Measurements from ENCODE around the gene LPAR4.
"Not testable (repeated sequence)": the region's sequence is repeated elsewhere in the genome, so short reads cannot be mapped to it uniquely, and the experiment has no call there.

The LPAR4 gene

GRCh38 chrX:78753571-78753970, 6.1 kb downstream of the LPAR4 start:
- Histone ChIP-seq H3K9ac (ENCODE audit: low read depth in 1 of 2, low read length in 2 of 2) (no peak overlapping the region), H3K27ac (ENCODE audit: low read depth in 2 of 2, low read length in 2 of 2) (peak overlapping the region in 1 of 2 donors; percentile 70), H3K9me3 (ENCODE audit: control insufficient read depth in 2 of 2, low read length in 2 of 2) (no peaks in the 10 kb centered on the region), H3K36me3 (ENCODE audit: control insufficient read depth in 2 of 2, insufficient read depth in 2 of 2, low read length in 2 of 2) (no peaks in the 10 kb centered on the region), H3K4me1 (ENCODE audit: control insufficient read depth in 2 of 2, insufficient read depth in 2 of 2, low read length in 2 of 2) (peaks cover 0 to 10% of the 10 kb centered on the region in 2 donors), H3K27me3 (ENCODE audit: control insufficient read depth in 2 of 2, insufficient read depth in 2 of 2, low read length in 2 of 2) (peaks cover 0 to 3% of the 10 kb centered on the region in 2 donors), H3K4me3 (ENCODE audit: low read length in 2 of 2) (no peak overlapping the region)

GRCh38 chrX:78754917-78755316, 7.4 kb downstream of the LPAR4 start:
- peaks cover 0 to 10% of the 10 kb centered on the region in 2 donors for H3K4me1 ChIP-seq (ENCODE audit: control insufficient read depth in 2 of 2, insufficient read depth in 2 of 2, low read length in 2 of 2)
- no peaks in the 10 kb centered on the region for H3K36me3 ChIP-seq (ENCODE audit: control insufficient read depth in 2 of 2, insufficient read depth in 2 of 2, low read length in 2 of 2)
- no peak overlapping the region for H3K4me3 ChIP-seq (ENCODE audit: low read length in 2 of 2)
- H3K27ac ChIP-seq (ENCODE audit: low read depth in 2 of 2, low read length in 2 of 2), result no peak overlapping the region
- no peaks in the 10 kb centered on the region for H3K27me3 ChIP-seq (ENCODE audit: control insufficient read depth in 2 of 2, insufficient read depth in 2 of 2, low read length in 2 of 2)
- no peak overlapping the region for H3K9ac ChIP-seq (ENCODE audit: low read depth in 1 of 2, low read length in 2 of 2)
- no peaks in the 10 kb centered on the region for H3K9me3 ChIP-seq (ENCODE audit: control insufficient read depth in 2 of 2, low read length in 2 of 2)

- Histone ChIP-seq H3K36me3 (ENCODE audit: control insufficient read depth in 2 of 2, insufficient read depth in 2 of 2, low read length in 2 of 2) (no peaks in the 10 kb centered on the region), H3K4me3 (ENCODE audit: low read length in 2 of 2) (no peak overlapping the region), H3K9me3 (ENCODE audit: control insufficient read depth in 2 of 2, low read length in 2 of 2) (no peaks in the 10 kb centered on the region), H3K27ac (ENCODE audit: low read depth in 2 of 2, low read length in 2 of 2) (no peak overlapping the region), H3K27me3 (ENCODE audit: control insufficient read depth in 2 of 2, insufficient read depth in 2 of 2, low read length in 2 of 2) (no peaks in the 10 kb centered on the region), H3K4me1 (ENCODE audit: control insufficient read depth in 2 of 2, insufficient read depth in 2 of 2, low read length in 2 of 2) (peaks cover 0 to 5% of the 10 kb centered on the region in 2 donors), H3K9ac (ENCODE audit: low read depth in 1 of 2, low read length in 2 of 2) (no peak overlapping the region)
Observed at GRCh38 chrX:78759081-78759480, 11.6 kb downstream of the LPAR4 start.

- Histone ChIP-seq H3K4me1 (ENCODE audit: control insufficient read depth in 2 of 2, insufficient read depth in 2 of 2, low read length in 2 of 2) (no peaks in the 10 kb centered on the region), H3K27ac (ENCODE audit: low read depth in 2 of 2, low read length in 2 of 2) (no peak overlapping the region), H3K27me3 (ENCODE audit: control insufficient read depth in 2 of 2, insufficient read depth in 2 of 2, low read length in 2 of 2) (no peaks in the 10 kb centered on the region), H3K9ac (ENCODE audit: low read depth in 1 of 2, low read length in 2 of 2) (no peak overlapping the region), H3K9me3 (ENCODE audit: control insufficient read depth in 2 of 2, low read length in 2 of 2) (no peaks in the 10 kb centered on the region), H3K36me3 (ENCODE audit: control insufficient read depth in 2 of 2, insufficient read depth in 2 of 2, low read length in 2 of 2) (no peaks in the 10 kb centered on the region), H3K4me3 (ENCODE audit: low read length in 2 of 2) (no peak overlapping the region)
Observed at GRCh38 chrX:78769101-78769755, 21.7 kb downstream of the LPAR4 start.

GRCh38 chrX:78769946-78770345, 22.4 kb downstream of the LPAR4 start:
- Histone ChIP-seq H3K36me3 (ENCODE audit: control insufficient read depth in 2 of 2, insufficient read depth in 2 of 2, low read length in 2 of 2) (no peaks in the 10 kb centered on the region), H3K9ac (ENCODE audit: low read depth in 1 of 2, low read length in 2 of 2) (no peak overlapping the region), H3K27ac (ENCODE audit: low read depth in 2 of 2, low read length in 2 of 2) (no peak overlapping the region), H3K4me1 (ENCODE audit: control insufficient read depth in 2 of 2, insufficient read depth in 2 of 2, low read length in 2 of 2) (no peaks in the 10 kb centered on the region), H3K27me3 (ENCODE audit: control insufficient read depth in 2 of 2, insufficient read depth in 2 of 2, low read length in 2 of 2) (no peaks in the 10 kb centered on the region), H3K4me3 (ENCODE audit: low read length in 2 of 2) (no peak overlapping the region), H3K9me3 (ENCODE audit: control insufficient read depth in 2 of 2, low read length in 2 of 2) (no peaks in the 10 kb centered on the region)

- Histone ChIP-seq H3K9me3 (ENCODE audit: control insufficient read depth in 2 of 2, low read length in 2 of 2) (no peaks in the 10 kb centered on the region), H3K4me3 (ENCODE audit: low read length in 2 of 2) (no peak overlapping the region), H3K4me1 (ENCODE audit: control insufficient read depth in 2 of 2, insufficient read depth in 2 of 2, low read length in 2 of 2) (no peaks in the 10 kb centered on the region), H3K9ac (ENCODE audit: low read depth in 1 of 2, low read length in 2 of 2) (no peak overlapping the region), H3K36me3 (ENCODE audit: control insufficient read depth in 2 of 2, insufficient read depth in 2 of 2, low read length in 2 of 2) (no peaks in the 10 kb centered on the region), H3K27me3 (ENCODE audit: control insufficient read depth in 2 of 2, insufficient read depth in 2 of 2, low read length in 2 of 2) (no peaks in the 10 kb centered on the region), H3K27ac (ENCODE audit: low read depth in 2 of 2, low read length in 2 of 2) (no peak overlapping the region)
Observed at GRCh38 chrX:78796916-78797315, 49.4 kb downstream of the LPAR4 start.

GRCh38 chrX:78800114-78800513, 52.6 kb downstream of the LPAR4 start:
- Histone ChIP-seq H3K9ac (ENCODE audit: low read depth in 1 of 2, low read length in 2 of 2) (no peak overlapping the region), H3K27me3 (ENCODE audit: control insufficient read depth in 2 of 2, insufficient read depth in 2 of 2, low read length in 2 of 2) (no peaks in the 10 kb centered on the region), H3K4me1 (ENCODE audit: control insufficient read depth in 2 of 2, insufficient read depth in 2 of 2, low read length in 2 of 2) (no peaks in the 10 kb centered on the region), H3K9me3 (ENCODE audit: control insufficient read depth in 2 of 2, low read length in 2 of 2) (no peaks in the 10 kb centered on the region), H3K4me3 (ENCODE audit: low read length in 2 of 2) (no peak overlapping the region), H3K36me3 (ENCODE audit: control insufficient read depth in 2 of 2, insufficient read depth in 2 of 2, low read length in 2 of 2) (no peaks in the 10 kb centered on the region), H3K27ac (ENCODE audit: low read depth in 2 of 2, low read length in 2 of 2) (no peak overlapping the region)

GRCh38 chrX:78800694-78801093, 53.2 kb downstream of the LPAR4 start:
- Histone ChIP-seq H3K9me3 (ENCODE audit: control insufficient read depth in 2 of 2, low read length in 2 of 2) (no peaks in the 10 kb centered on the region), H3K4me1 (ENCODE audit: control insufficient read depth in 2 of 2, insufficient read depth in 2 of 2, low read length in 2 of 2) (no peaks in the 10 kb centered on the region), H3K36me3 (ENCODE audit: control insufficient read depth in 2 of 2, insufficient read depth in 2 of 2, low read length in 2 of 2) (no peaks in the 10 kb centered on the region), H3K27ac (ENCODE audit: low read depth in 2 of 2, low read length in 2 of 2) (no peak overlapping the region), H3K27me3 (ENCODE audit: control insufficient read depth in 2 of 2, insufficient read depth in 2 of 2, low read length in 2 of 2) (no peaks in the 10 kb centered on the region), H3K9ac (ENCODE audit: low read depth in 1 of 2, low read length in 2 of 2) (no peak overlapping the region), H3K4me3 (ENCODE audit: low read length in 2 of 2) (no peak overlapping the region)

- Histone ChIP-seq H3K9ac (ENCODE audit: low read depth in 1 of 2, low read length in 2 of 2) (no peak overlapping the region), H3K27ac (ENCODE audit: low read depth in 2 of 2, low read length in 2 of 2) (no peak overlapping the region), H3K4me1 (ENCODE audit: control insufficient read depth in 2 of 2, insufficient read depth in 2 of 2, low read length in 2 of 2) (no peaks in the 10 kb centered on the region), H3K27me3 (ENCODE audit: control insufficient read depth in 2 of 2, insufficient read depth in 2 of 2, low read length in 2 of 2) (no peaks in the 10 kb centered on the region), H3K36me3 (ENCODE audit: control insufficient read depth in 2 of 2, insufficient read depth in 2 of 2, low read length in 2 of 2) (no peaks in the 10 kb centered on the region), H3K4me3 (ENCODE audit: low read length in 2 of 2) (no peak overlapping the region), H3K9me3 (ENCODE audit: control insufficient read depth in 2 of 2, low read length in 2 of 2) (no peaks in the 10 kb centered on the region)
Observed at GRCh38 chrX:78801522-78801921, 54.0 kb downstream of the LPAR4 start.

GRCh38 chrX:78802526-78802925, 55.0 kb downstream of the LPAR4 start:
- not testable (repeated sequence) for H3K36me3 ChIP-seq (ENCODE audit: control insufficient read depth in 2 of 2, insufficient read depth in 2 of 2, low read length in 2 of 2); H3K9me3 ChIP-seq (ENCODE audit: control insufficient read depth in 2 of 2, low read length in 2 of 2); H3K27me3 ChIP-seq (ENCODE audit: control insufficient read depth in 2 of 2, insufficient read depth in 2 of 2, low read length in 2 of 2); H3K27ac ChIP-seq (ENCODE audit: low read depth in 2 of 2, low read length in 2 of 2); H3K4me1 ChIP-seq (ENCODE audit: control insufficient read depth in 2 of 2, insufficient read depth in 2 of 2, low read length in 2 of 2); H3K9ac ChIP-seq (ENCODE audit: low read depth in 1 of 2, low read length in 2 of 2); H3K4me3 ChIP-seq (ENCODE audit: low read length in 2 of 2)
